NCI-H2196 treated with DMSO at 0.1 percent for 48 hours (cell line): Measurements from ENCODE around the gene HIPK2.

Experiments
- DNase-seq: peaks from one replicate; lab custom pipeline; 2025; ENCODE audit not compliant: unreplicated experiment; lab: John Stamatoyannopoulos, UW

HIPK2 gene

DNA sequence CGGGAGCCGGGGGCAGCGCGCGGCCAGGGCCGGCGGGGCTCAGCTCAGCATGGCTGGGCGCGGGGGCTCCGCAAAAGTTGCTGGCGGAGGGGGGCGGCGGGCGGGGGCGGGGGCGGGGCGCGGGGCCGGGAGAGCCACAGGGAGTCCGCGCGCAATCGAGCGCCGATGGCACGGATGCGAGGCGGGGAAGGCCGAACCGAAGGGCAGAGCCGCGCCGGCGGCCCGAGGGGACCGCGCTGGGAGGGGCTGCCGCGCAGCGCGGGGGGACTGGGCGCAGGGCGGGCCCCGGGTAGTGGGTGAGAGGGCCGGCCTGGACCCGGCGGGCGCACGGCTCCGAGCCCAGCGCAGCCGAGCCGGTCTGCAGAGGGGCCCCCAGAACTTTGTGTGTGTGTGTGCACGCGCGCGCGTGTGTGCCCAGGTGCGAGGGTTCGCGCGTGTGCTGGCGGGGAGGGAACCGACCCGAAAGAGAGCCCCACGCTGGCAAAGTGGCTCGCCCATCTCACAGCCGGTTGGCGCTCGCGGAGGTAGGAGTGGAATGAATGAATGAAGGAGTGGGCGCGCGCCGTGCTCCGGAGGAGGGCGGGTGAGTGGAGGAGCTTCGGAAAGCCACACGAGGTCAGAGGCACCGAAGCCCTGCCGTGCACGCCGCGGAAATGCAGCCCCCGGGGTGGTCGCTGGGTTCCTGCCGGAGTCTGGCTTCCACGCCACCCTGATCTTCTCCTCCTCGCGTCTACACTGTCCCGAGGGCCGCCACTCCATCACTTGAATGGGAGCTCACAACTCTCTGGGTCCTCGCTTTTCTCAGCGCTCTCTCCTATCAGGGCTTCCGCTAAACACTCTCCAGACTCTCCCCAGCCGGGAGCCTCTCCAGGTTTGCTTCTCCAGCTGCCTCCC lies at the start of gene HIPK2:
HIPK2 (minus strand) TSS at position 51 of the 894 bp plus-strand sequence. CDS start 375 bp downstream, outside the sequence.
- peak; percentile 39 for DNase-seq

GRCh38 chr7:139827042-139827441 lies 49.2 kb upstream of the HIPK2 start:
- no peak for DNase-seq

DNA sequence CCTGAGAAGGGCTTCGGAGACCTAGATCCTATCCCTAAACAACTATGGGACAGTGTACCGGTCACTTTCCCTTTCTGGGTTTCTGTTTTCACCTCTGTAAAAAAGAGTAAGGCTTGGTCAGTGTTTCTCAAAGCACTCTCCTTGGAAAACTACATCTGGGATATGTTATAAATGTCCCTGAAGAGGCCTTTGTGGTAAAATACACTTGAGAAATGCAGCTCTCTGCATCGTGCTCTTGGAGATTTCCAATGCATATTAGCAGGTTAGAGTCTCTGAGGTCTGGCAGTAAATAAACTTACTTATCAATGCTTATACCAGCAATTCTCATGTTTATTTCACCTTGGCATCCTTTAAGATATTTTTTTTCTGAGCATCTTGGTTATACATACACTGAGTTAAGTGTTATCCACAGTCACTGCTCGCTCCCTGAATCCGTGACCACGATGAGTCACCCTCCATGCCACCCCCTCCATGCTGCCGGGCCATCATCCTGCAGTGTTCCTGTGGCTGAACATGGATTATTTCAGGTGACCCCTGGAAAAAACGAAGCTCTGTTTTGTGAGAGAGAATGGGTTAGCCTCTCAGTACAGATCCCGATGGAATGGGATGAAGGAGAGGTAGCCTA lies 48.0 kb upstream of the HIPK2 start:
- DNase-seq: no peak

DNA sequence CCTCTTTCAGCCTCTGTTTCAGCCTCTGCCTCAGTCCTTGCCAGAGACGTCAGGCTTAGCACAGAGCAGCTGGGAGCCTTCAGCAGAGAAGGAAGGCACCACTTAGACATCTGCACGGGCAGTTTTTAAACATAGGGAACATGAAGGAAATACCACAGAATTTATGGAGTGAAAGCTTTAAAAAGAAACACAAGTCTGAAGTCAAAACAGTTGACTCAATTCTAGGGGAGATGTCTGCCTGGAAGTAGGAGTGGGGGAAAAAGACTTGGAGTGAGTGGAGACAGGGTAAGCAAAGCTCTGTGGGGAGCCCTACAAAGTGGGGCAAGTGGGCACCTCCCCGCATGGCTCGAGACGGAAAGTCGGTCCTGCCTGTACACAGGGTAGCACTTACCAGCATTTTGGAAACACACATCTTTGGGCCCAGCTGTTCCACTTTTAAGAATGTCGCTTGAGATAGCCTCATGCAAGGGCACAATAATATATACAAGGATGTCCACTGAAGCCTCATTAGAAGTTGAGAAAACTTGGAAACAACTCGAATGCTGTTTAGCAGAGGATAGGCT lies 46.2 kb upstream of the HIPK2 start:
- DNase-seq: no peak

- no peak for DNase-seq
These were observed 45.1 kb upstream of the HIPK2 start for GRCh38 chr7:139822855-139823254.

- no peak for DNase-seq
These were observed 43.7 kb upstream of the HIPK2 start for GRCh38 chr7:139821349-139822105.

- no peak for DNase-seq
These were observed 42.3 kb upstream of the HIPK2 start for GRCh38 chr7:139820089-139820488.

GRCh38 chr7:139817249-139817648 lies 39.5 kb upstream of the HIPK2 start:
- DNase-seq: no peak

DNA sequence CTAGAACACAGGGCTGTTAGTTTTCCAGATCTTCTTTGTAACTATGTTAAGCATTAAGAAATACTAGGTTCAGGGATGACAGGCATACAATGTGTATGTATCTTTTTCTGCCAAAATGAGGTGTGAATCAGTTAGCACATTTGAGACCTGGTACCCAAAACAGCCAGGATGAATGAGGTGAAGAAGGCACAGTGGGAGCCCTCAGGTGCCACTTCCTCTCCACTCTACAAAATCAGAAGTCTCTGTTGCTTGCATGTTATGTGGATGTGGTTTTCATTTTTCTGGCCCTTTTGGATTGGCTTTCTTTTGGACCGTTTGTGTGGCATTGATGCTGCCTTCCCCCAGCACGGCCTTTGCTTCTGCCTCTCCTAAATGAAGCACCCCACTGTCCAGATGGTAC lies 35.9 kb upstream of the HIPK2 start:
- no peak for DNase-seq

- DNase-seq: no peak
These were observed 35.4 kb upstream of the HIPK2 start for GRCh38 chr7:139813151-139813550.

DNA sequence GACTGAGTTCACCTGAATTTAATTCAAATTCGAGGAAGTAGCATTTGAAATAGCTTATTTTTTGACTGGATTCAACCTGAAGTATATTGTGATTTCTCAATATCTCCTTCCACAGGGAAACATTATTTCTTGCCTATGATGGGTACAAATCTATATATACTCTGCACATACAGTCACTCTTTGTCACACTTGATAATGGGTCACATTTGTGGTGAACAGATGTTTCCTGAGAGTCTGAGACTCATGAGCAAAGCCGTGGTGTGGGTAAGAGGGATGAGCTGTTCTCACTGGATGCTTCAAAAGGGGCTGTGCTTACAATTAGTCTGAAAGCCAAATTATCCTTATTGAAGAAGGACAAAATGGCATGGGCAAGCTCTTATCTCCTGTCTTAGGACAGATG lies 33.3 kb upstream of the HIPK2 start:
- DNase-seq: no peak

DNA sequence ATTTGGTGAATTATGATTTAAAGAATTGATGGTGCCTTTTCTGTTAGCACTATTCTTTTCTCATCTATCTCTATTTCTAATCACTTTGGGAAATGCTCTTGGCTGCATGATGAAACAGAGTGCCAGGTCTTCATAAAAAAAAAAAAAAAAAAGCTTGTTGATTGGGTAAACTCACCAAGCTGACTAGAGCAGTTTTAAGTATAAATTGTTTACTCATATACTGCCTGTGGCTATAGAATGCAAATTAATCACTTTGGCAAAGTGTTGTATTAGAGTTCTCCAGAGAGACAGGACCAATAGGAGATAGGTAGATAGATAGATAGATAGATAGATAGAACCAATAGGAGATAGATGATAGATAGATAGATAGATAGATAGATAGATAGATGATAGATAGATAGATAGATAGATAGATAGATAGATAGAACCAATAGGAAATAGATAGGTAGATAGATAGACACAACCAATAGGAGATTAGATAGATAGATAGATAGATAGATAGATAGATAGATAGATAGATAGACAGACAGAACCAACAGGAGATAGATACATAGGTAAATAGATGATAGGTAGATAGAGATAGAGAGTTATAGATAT lies 31.1 kb upstream of the HIPK2 start:
- no peak for DNase-seq

- no peak for DNase-seq
These were observed 30.6 kb upstream of the HIPK2 start for GRCh38 chr7:139808427-139808826.

- DNase-seq: no peak
These were observed 29.2 kb upstream of the HIPK2 start for GRCh38 chr7:139807009-139807408.

DNA sequence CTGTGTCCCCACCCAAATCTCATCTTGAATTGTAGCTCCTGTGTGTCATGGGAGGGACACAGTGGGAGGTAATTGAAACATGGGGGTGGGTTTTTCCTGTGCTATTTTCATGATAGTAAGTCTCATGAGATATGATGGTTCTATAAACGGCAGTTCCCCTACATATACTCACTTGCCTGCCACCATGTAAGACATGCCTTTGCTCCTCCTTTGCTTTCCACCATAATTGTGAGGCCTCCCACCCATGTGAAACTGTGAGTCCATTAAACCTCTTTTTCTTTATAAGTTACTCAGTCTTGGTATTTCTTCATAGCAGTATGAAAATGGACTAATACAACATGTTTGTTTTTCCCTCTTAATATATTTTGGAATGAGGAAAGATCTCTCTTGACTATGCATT lies 26.8 kb upstream of the HIPK2 start:
- no peak for DNase-seq

DNA sequence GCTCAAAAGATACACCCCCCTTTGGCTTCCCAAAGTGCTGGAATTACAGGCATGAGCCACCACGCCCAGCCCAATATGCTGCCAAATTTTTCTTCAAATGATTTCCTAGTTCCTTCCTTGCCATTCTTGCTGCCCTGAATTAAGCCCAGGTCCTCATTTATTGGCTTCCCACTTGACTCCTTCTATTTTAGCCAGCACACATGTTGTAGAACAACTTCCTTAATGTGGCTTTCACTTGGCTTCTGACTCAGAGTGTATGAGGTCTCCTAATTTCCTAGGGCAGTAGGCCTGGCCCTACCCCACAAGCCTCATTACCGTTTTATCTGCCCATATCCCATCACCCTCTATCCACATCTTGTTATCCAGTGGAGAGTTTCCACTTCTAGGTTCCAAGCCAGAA lies 21.8 kb upstream of the HIPK2 start:
- no peak for DNase-seq

- DNase-seq: no peak
These were observed 21.1 kb upstream of the HIPK2 start for GRCh38 chr7:139798892-139799291.

- DNase-seq: no peak
These were observed 20.4 kb upstream of the HIPK2 start for GRCh38 chr7:139798221-139798620.

DNA sequence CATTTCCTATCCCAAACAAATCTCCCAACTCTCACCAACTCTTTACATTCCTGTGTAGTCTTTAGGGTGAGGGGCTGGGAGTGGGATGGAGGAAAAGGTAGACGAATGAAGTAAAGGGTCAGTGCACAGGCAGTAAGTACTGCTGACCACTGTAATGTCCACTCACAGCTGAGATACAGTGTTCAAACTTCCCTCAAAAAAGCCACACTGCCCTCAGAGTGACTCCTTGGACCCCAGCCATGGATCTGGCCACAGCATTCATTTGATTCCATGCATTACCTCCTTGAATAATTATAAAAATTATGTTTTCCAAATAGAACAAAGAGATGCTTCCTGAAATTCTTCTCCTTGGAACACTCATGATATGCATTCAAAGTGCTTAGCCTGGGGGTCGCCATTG lies 19.8 kb upstream of the HIPK2 start:
- DNase-seq: no peak

GRCh38 chr7:139791316-139791715 lies 13.5 kb upstream of the HIPK2 start:
- DNase-seq: no peak

DNA sequence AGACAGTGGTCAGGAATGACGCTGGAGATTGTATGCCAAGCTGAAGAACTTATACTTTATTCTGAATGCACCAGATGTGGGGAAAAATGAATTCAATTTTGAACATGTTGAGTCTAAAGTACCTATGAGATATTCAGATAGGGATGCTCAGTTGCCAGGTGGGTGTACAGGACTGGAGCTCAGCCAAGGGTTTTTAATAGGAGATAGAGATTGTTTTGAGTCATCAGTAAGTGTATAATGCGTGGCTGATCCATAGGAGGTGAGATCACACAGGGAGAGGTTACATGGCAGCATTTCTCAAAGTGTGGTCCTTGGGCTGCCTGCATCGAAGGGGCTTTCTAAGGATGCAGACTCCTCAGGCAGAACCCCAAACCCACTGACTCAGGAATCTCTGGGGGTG lies 6.8 kb upstream of the HIPK2 start:
- DNase-seq: no peak
